ENCODE data around the gene KPNA6. TPM values are rescaled to one million over a fixed set of nuclear protein-coding genes. Genes with fewer than 3 reads are reported as not detected.
A peak's percentile ranks its signal among the peaks of the same experiment; 100 is the strongest.

Gene KPNA6
- total and polyA plus RNA-seq, 2 of the 13 experiments (the other 11 are each of a cell fraction or from before 2014, with no cell fraction given) = 22.0 to 47.5 TPM

DNA sequence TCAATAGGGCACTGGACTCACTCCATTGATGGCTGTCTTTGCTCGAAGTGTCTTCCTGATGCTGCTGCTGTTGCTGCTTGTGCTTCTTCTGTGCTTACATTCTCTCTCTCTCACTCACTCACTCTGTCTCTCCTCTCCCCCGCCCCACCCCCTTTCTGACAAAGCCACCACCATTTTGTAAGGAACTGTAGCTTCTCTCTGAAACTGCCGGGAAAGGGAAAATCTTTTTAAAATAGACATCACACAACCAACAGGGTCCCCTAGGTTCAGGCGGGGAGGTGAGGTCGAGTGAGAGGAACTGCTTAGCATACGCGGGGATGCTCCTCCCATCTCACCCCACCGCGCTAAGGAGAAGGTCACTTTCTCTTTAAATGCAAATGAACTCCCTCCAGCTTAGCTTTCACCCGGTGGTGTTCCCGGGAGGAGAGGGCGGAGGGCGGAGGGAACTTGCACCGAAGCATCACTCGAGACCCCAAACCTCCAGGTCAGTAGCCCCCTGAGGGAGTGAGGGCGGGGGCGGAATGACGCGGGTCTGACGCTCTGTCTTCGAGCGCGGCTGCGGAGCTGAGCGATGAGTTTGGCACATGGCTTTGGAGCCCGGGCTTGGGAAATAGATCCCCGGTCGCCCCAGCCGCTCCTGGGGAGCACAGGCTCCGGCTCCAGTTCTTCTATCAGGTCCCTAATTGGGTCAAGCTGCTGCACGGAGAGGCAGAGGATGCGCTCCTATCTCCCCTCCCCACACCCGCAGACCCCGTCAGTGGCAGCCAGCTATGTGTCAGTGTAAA lies 92.6 kb downstream of the KPNA6 start, which contains the start of gene CCDC28B (continued):
- peak; percentile 87 for TF ChIP-seq ZNF687 (CRISPR knock-in tag; IDR thresholded peaks at IDR 0.05)
- no peak for TF ChIP-seq ZNF101 (CRISPR knock-in tag; IDR thresholded peaks at IDR 0.05; ENCODE audit: borderline replicate concordance, low read depth)
- TF ChIP-seq ZNF142 (CRISPR knock-in tag; IDR thresholded peaks at IDR 0.05) = no peak
- no peak for TF ChIP-seq BRCA1 (CRISPR knock-in tag; IDR thresholded peaks at IDR 0.05)
- TF ChIP-seq, protein P1, sequence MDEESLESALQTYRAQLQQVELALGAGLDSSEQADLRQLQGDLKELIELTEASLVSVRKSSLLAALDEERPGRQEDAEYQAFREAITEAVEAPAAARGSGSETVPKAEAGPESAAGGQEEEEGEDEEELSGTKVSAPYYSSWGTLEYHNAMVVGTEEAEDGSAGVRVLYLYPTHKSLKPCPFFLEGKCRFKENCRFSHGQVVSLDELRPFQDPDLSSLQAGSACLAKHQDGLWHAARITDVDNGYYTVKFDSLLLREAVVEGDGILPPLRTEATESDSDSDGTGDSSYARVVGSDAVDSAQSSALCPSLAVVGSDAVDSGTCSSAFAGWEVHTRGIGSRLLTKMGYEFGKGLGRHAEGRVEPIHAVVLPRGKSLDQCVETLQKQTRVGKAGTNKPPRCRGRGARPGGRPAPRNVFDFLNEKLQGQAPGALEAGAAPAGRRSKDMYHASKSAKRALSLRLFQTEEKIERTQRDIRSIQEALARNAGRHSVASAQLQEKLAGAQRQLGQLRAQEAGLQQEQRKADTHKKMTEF (CRISPR knock-in tag; IDR thresholded peaks at IDR 0.05) = peak; percentile 28; the same call in 1 of the 2 replicates
- TF ChIP-seq TBL1XR1 (IDR thresholded peaks at IDR 0.05; ENCODE audit: borderline replicate concordance, low read length, partially characterized antibody) = no peak
- peak; percentile 60 for TF ChIP-seq AGO2 (optimal IDR thresholded peaks at IDR 0.05; ENCODE audit: low read depth, low read length)
- 0 out of 2 replicates have a peak, but pooled peaks have one; percentile 39 for TF ChIP-seq ZNF891 (CRISPR knock-in tag; IDR thresholded peaks at IDR 0.05)
- TF ChIP-seq MTA1 (CRISPR knock-in tag; IDR thresholded peaks at IDR 0.05; ENCODE audit: borderline replicate concordance) = no peak
- TF ChIP-seq ZNF569 (CRISPR knock-in tag; IDR thresholded peaks at IDR 0.05; ENCODE audit: borderline replicate concordance) = no peak
- no peak for TF ChIP-seq ZNF451 (CRISPR knock-in tag; IDR thresholded peaks at IDR 0.05)
- TF ChIP-seq ZKSCAN1 (IDR thresholded peaks at IDR 0.05; ENCODE audit: low read length) = no peak
- TF ChIP-seq, protein P2, sequence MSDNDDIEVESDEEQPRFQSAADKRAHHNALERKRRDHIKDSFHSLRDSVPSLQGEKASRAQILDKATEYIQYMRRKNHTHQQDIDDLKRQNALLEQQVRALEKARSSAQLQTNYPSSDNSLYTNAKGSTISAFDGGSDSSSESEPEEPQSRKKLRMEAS (IDR thresholded peaks at IDR 0.05) = peak; percentile 59
- no peak for TF ChIP-seq KLF11 (CRISPR knock-in tag; IDR thresholded peaks at IDR 0.05)
- no peak for TF ChIP-seq ZNF776 (CRISPR knock-in tag; IDR thresholded peaks at IDR 0.05)
